Stimulated activated CD8-positive, alpha-beta memory T cell treated with anti-CD3 and anti-CD28 coated beads, Interleukin-12 subunit alpha, Interleukin-12 subunit beta, amount 100 ng/mL, for 24 hours (primary cell): ENCODE results near the gene LRP1-AS.

Source experiments
- DNase-seq: peaks from one replicate; pipeline ENCODE4 v3.0.0-alpha.2; 2020; ENCODE audit errors: extremely low read depth

The LRP1-AS gene

GRCh38 chr12:57099047-57099714 is 48.2 kb downstream of the LRP1-AS start:
- DNase-seq = no peak

DNA sequence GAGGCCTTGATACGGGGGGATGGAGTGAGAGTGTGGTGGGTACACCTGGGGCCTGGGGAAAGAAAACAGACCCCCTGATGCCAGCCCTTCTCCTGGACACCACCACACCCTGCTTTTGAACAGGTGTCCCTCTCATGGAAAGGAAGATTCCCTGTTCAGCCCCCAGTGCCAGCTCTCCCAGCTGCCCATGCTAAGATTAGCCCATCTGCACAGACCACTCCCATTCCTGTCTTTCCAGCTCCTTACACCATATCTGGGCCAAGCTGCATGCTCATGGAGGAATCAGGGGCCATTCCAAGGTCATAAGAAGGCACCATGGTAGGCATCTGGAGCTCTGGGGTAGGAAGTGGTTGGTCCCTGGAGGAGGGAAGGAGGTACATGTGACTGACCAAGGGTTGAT is 48.9 kb downstream of the LRP1-AS start:
- DNase-seq = no peak

DNA sequence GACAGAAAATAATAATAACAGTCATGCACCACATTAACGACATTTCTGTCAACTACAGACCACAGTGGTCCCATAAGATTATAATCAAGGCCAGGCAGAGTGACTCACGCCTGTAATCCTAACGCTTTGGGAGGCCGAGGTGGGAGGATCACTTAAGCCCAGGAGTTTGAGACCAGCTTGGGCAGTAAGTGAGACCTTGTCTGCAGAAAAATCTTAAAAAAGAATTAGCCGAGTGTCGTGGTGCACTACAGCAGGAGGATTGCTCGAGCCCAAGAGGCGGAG is 49.9 kb downstream of the LRP1-AS start:
- no peak for DNase-seq

- DNase-seq = no peak
These were observed 50.5 kb downstream of the LRP1-AS start for GRCh38 chr12:57096748-57097553.

DNA sequence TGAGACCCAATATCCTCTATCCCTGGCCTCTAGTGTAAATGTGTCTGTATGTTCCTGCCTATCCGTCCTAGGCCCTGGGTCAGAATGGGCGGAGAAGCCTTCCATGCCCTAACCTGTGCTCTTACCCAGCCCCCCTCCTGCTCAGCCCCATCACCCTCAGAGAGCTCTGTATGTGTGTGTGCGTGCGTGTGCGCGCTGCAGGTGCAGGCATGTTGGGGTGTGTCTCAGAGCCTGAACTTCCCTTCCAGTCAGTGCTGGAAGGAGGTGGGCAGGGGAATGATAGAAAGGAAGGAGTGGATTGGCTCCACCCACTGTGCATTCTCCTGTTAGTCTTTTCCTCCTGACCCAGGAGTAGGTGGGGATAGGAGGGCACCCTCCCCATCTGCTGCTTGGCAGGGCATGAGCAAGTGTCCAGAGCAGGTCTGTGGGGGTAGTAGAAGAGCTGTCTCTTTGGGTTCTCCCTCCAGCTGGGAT is 51.3 kb downstream of the LRP1-AS start:
- no peak for DNase-seq

GRCh38 chr12:57095440-57095839 is 52.0 kb downstream of the LRP1-AS start:
- DNase-seq = no peak
